OCI-LY1 (cell line): Measurements from ENCODE around the gene PCDH12.

Experiments
- H2AFZ ChIP-seq: fragments of 200-600 bp; sonication (generic), shearing (Covaris generic); 2 replicates; pipeline ENCODE4 v1.6.0; 2014; ENCODE audit warnings: antibody characterized with exemption, mild to moderate bottlenecking, low read length
- H3F3A ChIP-seq: fragments of 200-600 bp; sonication (generic), shearing (Covaris generic); 2 replicates; pipeline ENCODE4 v1.6.0; 2014; ENCODE audit warnings: mild to moderate bottlenecking, antibody characterized with exemption, low read length, moderate library complexity; ENCODE audit not compliant: insufficient read depth
- H3K27ac ChIP-seq: fragments of 200-600 bp; sonication (generic); 2 replicates; pipeline ENCODE4 v1.5.1; 2014; ENCODE audit warnings: low read length, mixed run types, mild to moderate bottlenecking, low read depth; ENCODE audit not compliant: poor library complexity, severe bottlenecking
- H3K27me3 ChIP-seq: fragments of 200-600 bp; sonication (generic); 2 replicates; pipeline ENCODE4 v1.6.0; 2014; ENCODE audit warnings: antibody characterized with exemption, mild to moderate bottlenecking, low read length, moderate library complexity; ENCODE audit not compliant: insufficient read depth
- H3K36me3 ChIP-seq: fragments of 200-600 bp; sonication (generic); 2 replicates; pipeline ENCODE4 v1.6.1; 2014; ENCODE audit warnings: mild to moderate bottlenecking, antibody characterized with exemption, low read length, moderate library complexity, mixed read lengths; ENCODE audit not compliant: insufficient read depth
- H3K4me1 ChIP-seq: fragments of 200-600 bp; sonication (generic); 2 replicates; pipeline ENCODE4 v1.5.1; 2014; ENCODE audit warnings: mild to moderate bottlenecking, low read length, moderate library complexity; ENCODE audit not compliant: insufficient read depth, severe bottlenecking
- H3K4me2 ChIP-seq: fragments of 200-600 bp; sonication (generic), shearing (Covaris generic); 2 replicates; pipeline ENCODE4 v1.6.1; 2014; ENCODE audit warnings: low read length
- H3K4me3 ChIP-seq: fragments of 200-600 bp; sonication (generic); 2 replicates; pipeline ENCODE4 v1.5.1; 2014; ENCODE audit warnings: low read length, low read depth, mild to moderate bottlenecking, mixed read lengths; ENCODE audit not compliant: poor library complexity, severe bottlenecking
- H3K79me2 ChIP-seq: fragments of 200-600 bp; shearing (Covaris generic); 2 replicates; pipeline ENCODE4 v1.6.1; 2016; ENCODE audit warnings: mixed run types, low read length, mixed read lengths; ENCODE audit not compliant: insufficient read depth
- H3K9ac ChIP-seq: fragments of 200-600 bp; sonication (generic), shearing (Covaris generic); 2 replicates; pipeline ENCODE4 v1.6.1; 2014; ENCODE audit warnings: mild to moderate bottlenecking, low read length, mixed read lengths
- H3K9me2 ChIP-seq: fragments of 200-600 bp; sonication (generic), shearing (Covaris generic); 2 replicates; pipeline ENCODE4 v1.6.1; 2014; ENCODE audit warnings: low read depth, mild to moderate bottlenecking, low read length, mixed read lengths
- H3K9me3 ChIP-seq: fragments of 200-600 bp; shearing (Covaris generic); 2 replicates; pipeline ENCODE4 v1.6.1; 2014; ENCODE audit warnings: low read length, mixed read lengths
- H4K20me1 ChIP-seq: fragments of 200-600 bp; sonication (generic), shearing (Covaris generic); 2 replicates; pipeline ENCODE4 v1.6.0; 2016; ENCODE audit warnings: mild to moderate bottlenecking, low read length; ENCODE audit not compliant: insufficient read depth
- EZH2 ChIP-seq: fragments of 200-600 bp; sonication (generic), shearing (Covaris generic); IDR thresholded peaks from 2 replicates; pipeline ENCODE4 v1.8.0; 2017; ENCODE audit warnings: borderline replicate concordance, mixed run types, mild to moderate bottlenecking, antibody characterized with exemption, low read length, moderate library complexity, mixed read lengths
- TF ChIP-seq, protein P1 (sequence below): fragments of 200-600 bp; sonication (generic), shearing (Covaris generic); IDR thresholded peaks from 2 replicates; pipeline ENCODE4 v1.5.1; 2017; ENCODE audit warnings: mild to moderate bottlenecking, antibody characterized with exemption, low read length, moderate library complexity, mixed read lengths

Gene PCDH12

DNA sequence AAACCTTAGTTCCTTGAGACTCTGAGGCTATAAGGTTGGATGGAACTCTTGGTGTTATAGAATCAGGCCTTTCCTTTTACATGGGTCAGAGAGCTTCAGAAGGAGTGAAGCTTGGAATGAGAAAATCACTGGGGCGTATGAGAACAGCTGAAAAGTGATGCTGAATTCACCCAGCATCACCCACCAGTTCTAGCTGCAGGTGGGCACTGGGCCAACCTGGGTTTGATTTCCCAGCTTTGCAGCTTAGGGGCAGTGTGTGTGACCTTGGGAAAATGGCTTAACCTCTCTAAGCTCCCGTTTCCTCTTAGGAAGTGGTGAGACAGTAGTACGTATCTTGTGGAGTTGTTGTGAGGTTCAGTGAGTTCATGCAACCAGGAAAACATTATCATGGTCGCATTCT is 10.7 kb downstream of the PCDH12 start:
- H4K20me1 ChIP-seq = no peaks in the 10 kb centered on the region
- H2AFZ ChIP-seq = no peak overlapping the region
- no peak for TF ChIP-seq EZH2
- TF ChIP-seq, protein P1, sequence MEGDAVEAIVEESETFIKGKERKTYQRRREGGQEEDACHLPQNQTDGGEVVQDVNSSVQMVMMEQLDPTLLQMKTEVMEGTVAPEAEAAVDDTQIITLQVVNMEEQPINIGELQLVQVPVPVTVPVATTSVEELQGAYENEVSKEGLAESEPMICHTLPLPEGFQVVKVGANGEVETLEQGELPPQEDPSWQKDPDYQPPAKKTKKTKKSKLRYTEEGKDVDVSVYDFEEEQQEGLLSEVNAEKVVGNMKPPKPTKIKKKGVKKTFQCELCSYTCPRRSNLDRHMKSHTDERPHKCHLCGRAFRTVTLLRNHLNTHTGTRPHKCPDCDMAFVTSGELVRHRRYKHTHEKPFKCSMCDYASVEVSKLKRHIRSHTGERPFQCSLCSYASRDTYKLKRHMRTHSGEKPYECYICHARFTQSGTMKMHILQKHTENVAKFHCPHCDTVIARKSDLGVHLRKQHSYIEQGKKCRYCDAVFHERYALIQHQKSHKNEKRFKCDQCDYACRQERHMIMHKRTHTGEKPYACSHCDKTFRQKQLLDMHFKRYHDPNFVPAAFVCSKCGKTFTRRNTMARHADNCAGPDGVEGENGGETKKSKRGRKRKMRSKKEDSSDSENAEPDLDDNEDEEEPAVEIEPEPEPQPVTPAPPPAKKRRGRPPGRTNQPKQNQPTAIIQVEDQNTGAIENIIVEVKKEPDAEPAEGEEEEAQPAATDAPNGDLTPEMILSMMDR = no peak
- no peaks in the 10 kb centered on the region for H3K9me2 ChIP-seq
- no peak overlapping the region for H3K9ac ChIP-seq
- H3K4me1 ChIP-seq = no peaks in the 10 kb centered on the region
- no peak overlapping the region for H3K27ac ChIP-seq
- H3K4me3 ChIP-seq = no peak overlapping the region
- H3K36me3 ChIP-seq = no peaks in the 10 kb centered on the region
- H3K27me3 ChIP-seq = no peaks in the 10 kb centered on the region
- no peak overlapping the region for H3K4me2 ChIP-seq
- no peaks in the 10 kb centered on the region for H3K79me2 ChIP-seq
- H3F3A ChIP-seq = no peaks in the 10 kb centered on the region
- H3K9me3 ChIP-seq = no peaks in the 10 kb centered on the region

DNA sequence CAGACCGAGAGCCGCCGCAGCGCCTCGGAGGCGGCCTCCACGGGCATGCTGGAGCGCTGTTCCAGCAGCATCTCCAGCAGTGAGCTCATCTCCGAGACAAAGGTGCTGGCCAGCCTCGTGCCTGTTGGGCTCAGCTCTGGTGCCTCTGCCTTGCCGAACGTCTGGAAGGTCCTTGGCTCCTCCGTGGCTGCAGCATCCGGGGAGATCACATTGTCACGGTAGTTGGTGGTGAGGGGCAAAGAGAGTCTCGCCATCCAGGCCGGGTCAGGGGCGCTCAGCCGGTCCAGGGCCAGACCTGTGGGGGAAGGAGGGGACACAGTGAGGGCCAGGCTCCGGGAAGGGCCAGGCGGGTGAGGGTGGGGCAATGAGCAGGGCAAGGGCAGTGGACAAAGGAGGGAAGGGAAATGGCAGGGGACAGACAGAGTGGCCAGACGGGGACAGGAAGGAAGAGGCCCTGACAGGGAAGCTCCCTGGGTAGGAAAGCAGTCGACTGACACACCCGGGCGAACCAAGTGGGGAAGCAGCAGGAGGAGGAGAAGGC is 12.4 kb downstream of the PCDH12 start:
- TF ChIP-seq, protein P1 = no peak
- no peak for TF ChIP-seq EZH2
- Histone ChIP-seq H3K9me3 (no peaks in the 10 kb centered on the region), H4K20me1 (no peaks in the 10 kb centered on the region), H3K36me3 (no peaks in the 10 kb centered on the region), H3K27me3 (no peaks in the 10 kb centered on the region), H3K4me2 (no peak overlapping the region), H2AFZ (no peak overlapping the region), H3K9ac (no peak overlapping the region), H3K27ac (no peak overlapping the region), H3F3A (no peaks in the 10 kb centered on the region), H3K9me2 (no peaks in the 10 kb centered on the region), H3K4me1 (no peaks in the 10 kb centered on the region), H3K79me2 (no peaks in the 10 kb centered on the region), H3K4me3 (no peak overlapping the region)

DNA sequence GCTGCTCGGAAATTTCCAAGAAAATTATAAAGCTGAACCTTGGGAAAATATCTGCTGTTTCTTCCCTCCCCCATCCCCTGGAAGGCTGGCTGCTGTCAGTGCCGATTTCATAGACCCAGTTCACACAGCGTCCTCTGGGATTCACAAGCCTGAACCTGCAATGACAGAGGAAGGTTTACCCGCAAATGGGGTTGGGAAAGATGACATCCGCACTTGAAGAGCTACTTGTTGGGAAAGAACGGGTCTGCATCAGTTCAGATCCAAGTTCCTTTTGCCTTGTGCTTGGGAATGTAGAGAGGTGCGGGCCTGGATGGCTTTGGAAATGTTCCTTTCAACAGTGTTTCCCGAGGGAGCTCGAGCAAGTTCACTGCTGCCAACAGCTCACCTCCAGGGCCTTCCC is 13.9 kb downstream of the PCDH12 start:
- Histone ChIP-seq H3K27ac (no peak overlapping the region), H3K4me2 (no peak overlapping the region), H3K36me3 (0 out of 2 replicates have a peak, but pooled peaks cover 7% of the 10 kb centered on the region), H3K4me3 (no peak overlapping the region), H3K9me2 (no peaks in the 10 kb centered on the region), H3K79me2 (no peaks in the 10 kb centered on the region), H3K9ac (no peak overlapping the region), H3K27me3 (no peaks in the 10 kb centered on the region), H3K4me1 (no peaks in the 10 kb centered on the region), H3K9me3 (no peaks in the 10 kb centered on the region), H4K20me1 (no peaks in the 10 kb centered on the region), H2AFZ (no peak overlapping the region), H3F3A (no peaks in the 10 kb centered on the region)
- TF ChIP-seq EZH2 = no peak
- TF ChIP-seq, protein P1 = no peak
